NB4 (cell line): ENCODE measurements around the gene BTBD9.

Source experiments
- CTCF ChIP-seq: IDR thresholded peaks from one replicate; pipeline ENCODE4 v1.5.1; 2012; ENCODE audit warnings: low read depth, low read length
- POLR2A ChIP-seq: IDR thresholded peaks from 2 replicates; pipeline ENCODE4 v1.6.1; 2011; ENCODE audit warnings: mild to moderate bottlenecking; ENCODE audit not compliant: insufficient read length; ENCODE audit errors: extremely low read depth

GRCh38 chr6:38584731-38585130 lies 55.0 kb downstream of the BTBD9 start:
- TF ChIP-seq POLR2A (no peak), CTCF (no peak)
